ENCODE data around the gene SEPHS1.
"Not testable (repeated sequence)": the region's sequence is repeated elsewhere in the genome, so short reads cannot be mapped to it uniquely, and the experiment has no call there.

The SEPHS1 gene

GRCh38 chr10:13291821-13292773 lies 56.0 kb downstream of the SEPHS1 start:
- DNase-seq, result no peak
- TF ChIP-seq, protein P1, sequence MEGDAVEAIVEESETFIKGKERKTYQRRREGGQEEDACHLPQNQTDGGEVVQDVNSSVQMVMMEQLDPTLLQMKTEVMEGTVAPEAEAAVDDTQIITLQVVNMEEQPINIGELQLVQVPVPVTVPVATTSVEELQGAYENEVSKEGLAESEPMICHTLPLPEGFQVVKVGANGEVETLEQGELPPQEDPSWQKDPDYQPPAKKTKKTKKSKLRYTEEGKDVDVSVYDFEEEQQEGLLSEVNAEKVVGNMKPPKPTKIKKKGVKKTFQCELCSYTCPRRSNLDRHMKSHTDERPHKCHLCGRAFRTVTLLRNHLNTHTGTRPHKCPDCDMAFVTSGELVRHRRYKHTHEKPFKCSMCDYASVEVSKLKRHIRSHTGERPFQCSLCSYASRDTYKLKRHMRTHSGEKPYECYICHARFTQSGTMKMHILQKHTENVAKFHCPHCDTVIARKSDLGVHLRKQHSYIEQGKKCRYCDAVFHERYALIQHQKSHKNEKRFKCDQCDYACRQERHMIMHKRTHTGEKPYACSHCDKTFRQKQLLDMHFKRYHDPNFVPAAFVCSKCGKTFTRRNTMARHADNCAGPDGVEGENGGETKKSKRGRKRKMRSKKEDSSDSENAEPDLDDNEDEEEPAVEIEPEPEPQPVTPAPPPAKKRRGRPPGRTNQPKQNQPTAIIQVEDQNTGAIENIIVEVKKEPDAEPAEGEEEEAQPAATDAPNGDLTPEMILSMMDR (IDR thresholded peaks at IDR 0.05; ENCODE audit: low read depth, low read length), result no peak
- Histone ChIP-seq H3K4me3 (ENCODE audit: low read depth, low read length) (no peak overlapping the region), H3K36me3 (no peaks in the 10 kb centered on the region), H3K9me3 (ENCODE audit: severe bottlenecking) (no peaks in the 10 kb centered on the region), H3K27ac (no peak overlapping the region), H3K27me3 (ENCODE audit: insufficient read depth, low read depth, severe bottlenecking) (no peaks in the 10 kb centered on the region)

DNA sequence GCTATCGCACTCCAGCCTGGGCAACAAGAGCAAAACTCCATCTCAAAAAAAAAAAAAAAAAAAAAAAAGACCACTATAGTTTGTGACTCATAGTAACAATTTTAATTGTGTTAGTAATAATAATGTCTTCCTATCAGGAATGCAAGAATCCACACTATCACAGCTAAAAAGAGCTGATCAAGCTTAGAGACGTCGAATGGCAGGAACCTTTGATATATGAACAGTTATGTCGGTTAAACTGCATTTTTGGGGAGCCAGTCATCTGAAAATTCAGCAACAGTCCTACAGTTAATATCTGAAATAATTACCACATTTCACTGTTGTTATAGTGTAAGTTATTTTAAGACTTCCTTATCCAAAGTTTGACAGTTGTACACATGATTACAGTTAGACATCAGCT lies 57.0 kb downstream of the SEPHS1 start:
- Histone ChIP-seq H3K27me3 (ENCODE audit: insufficient read depth, low read depth, severe bottlenecking) (no peaks in the 10 kb centered on the region), H3K9me3 (ENCODE audit: severe bottlenecking) (no peaks in the 10 kb centered on the region), H3K27ac (no peak overlapping the region), H3K36me3 (no peaks in the 10 kb centered on the region), H3K4me3 (ENCODE audit: low read depth, low read length) (no peak overlapping the region)
- TF ChIP-seq, protein P1 (IDR thresholded peaks at IDR 0.05; ENCODE audit: low read depth, low read length), result no peak
- no peak for DNase-seq

- Histone ChIP-seq H3K27me3 (ENCODE audit: insufficient read depth, low read depth, severe bottlenecking) (no peaks in the 10 kb centered on the region), H3K4me3 (ENCODE audit: low read depth, low read length) (no peak overlapping the region), H3K27ac (no peak overlapping the region), H3K36me3 (no peaks in the 10 kb centered on the region), H3K9me3 (ENCODE audit: severe bottlenecking) (no peaks in the 10 kb centered on the region)
- TF ChIP-seq, protein P1 (IDR thresholded peaks at IDR 0.05; ENCODE audit: low read depth, low read length), result no peak
- DNase-seq, result no peak
Observed at GRCh38 chr10:13284050-13284449, 64.0 kb downstream of the SEPHS1 start.

DNA sequence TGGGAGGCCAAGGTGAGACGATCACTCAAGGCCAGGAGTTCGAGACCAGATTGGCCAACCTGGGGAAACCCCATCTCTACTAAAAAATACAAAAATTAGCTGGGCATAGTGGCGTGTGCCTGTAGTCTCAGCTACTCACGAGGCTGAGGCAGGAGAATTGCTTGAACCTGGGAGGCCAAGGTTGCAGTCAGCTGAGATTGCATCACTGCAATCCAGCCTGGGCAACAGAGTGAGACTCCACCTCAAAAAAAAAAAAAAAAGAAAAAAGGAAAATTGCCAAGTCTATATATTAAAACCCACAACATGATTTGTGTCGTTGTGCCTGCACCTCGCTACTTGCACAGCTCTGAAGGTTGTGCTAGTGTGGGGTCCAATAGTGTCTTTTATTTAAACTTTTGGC lies 65.7 kb downstream of the SEPHS1 start:
- not testable (repeated sequence) for H3K27me3 ChIP-seq (ENCODE audit: insufficient read depth, low read depth, severe bottlenecking); DNase-seq; H3K36me3 ChIP-seq; H3K4me3 ChIP-seq (ENCODE audit: low read depth, low read length); H3K27ac ChIP-seq; H3K9me3 ChIP-seq (ENCODE audit: severe bottlenecking)

GRCh38 chr10:13276749-13277365 lies 71.2 kb downstream of the SEPHS1 start:
- Histone ChIP-seq H3K4me3 (ENCODE audit: low read depth, low read length) (no peak overlapping the region), H3K9me3 (ENCODE audit: severe bottlenecking) (no peaks in the 10 kb centered on the region), H3K36me3 (no peaks in the 10 kb centered on the region), H3K27me3 (ENCODE audit: insufficient read depth, low read depth, severe bottlenecking) (no peaks in the 10 kb centered on the region), H3K27ac (no peak overlapping the region)
- no peak for DNase-seq
- TF ChIP-seq, protein P1 (IDR thresholded peaks at IDR 0.05; ENCODE audit: low read depth, low read length), result no peak

- not testable (repeated sequence) for H3K27me3 ChIP-seq (ENCODE audit: insufficient read depth, low read depth, severe bottlenecking); H3K36me3 ChIP-seq; DNase-seq; H3K27ac ChIP-seq; H3K9me3 ChIP-seq (ENCODE audit: severe bottlenecking); H3K4me3 ChIP-seq (ENCODE audit: low read depth, low read length)
Observed at GRCh38 chr10:13276146-13276545, 71.9 kb downstream of the SEPHS1 start.
